GM19023 (cell line): ENCODE data around the gene ALDH8A1.

Experiments used
- ATAC-seq: cut with Tn5 transposase; IDR thresholded peaks from one replicate; pipeline ENCODE4 v1.9.1; 2021; ENCODE audit warnings: mild to moderate bottlenecking, moderate library complexity; ENCODE audit not compliant: unreplicated experiment

Gene ALDH8A1

GRCh38 chr6:134951494-134952263 lies 1.8 kb upstream of the ALDH8A1 start:
- no peak for ATAC-seq

DNA sequence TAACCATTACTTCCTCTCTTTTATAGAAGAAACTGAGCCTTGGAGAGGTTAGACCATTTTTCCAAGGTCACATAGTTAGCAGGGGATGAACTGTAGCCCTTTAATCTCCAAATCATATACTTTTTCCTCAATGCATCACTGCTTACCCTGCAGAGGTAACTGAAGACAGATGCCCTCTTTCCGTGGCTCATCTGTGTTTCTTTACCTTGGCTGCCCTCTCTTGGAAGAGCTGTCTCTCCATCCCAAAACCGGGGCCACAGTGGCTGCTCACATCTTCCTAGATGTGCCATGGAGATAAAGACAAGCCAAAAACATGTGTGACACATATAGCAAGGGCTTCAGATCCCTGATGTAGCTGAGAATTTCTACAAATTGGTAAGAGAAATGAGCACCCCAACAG lies 581 bp upstream of the ALDH8A1 start:
- no peak for ATAC-seq

DNA sequence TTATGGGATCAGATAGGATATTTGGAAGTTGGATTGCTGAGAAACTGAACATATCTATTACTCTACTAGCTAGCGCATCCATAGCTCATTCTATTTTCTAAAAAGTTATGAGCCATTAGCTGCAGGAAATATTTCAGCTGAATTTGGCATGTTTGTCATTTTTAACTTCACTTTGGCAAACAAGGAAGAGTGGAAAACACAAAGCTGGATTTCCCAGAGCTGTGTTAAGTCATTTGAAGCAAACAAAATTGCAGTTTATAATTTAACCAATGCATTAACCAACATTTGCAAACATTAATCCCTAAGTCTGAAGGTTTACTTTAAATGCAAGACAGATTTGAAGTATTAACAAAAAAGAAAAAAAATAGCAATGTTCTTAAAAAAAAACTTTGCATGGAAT lies 1.2 kb downstream of the ALDH8A1 start:
- ATAC-seq = no peak

DNA sequence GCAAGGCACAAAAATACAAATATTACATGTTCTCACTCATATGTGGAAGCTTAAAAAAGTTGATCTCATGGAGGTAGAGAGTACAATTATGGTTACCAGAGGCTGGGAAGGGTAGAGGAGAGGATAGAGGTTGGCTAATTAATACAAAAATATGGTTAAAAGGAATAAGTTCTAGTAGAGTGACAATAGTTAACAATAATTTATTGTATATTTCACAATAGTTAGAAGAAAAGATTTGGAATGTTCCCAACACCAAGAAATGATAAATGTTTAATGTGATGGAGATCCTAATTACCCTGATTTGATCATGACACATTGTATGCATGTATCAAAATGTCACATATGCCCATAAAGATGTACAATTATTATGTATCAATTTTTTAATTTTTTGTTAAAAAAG lies 1.8 kb downstream of the ALDH8A1 start:
- no peak for ATAC-seq

- ATAC-seq = no peak
These were observed 4.9 kb downstream of the ALDH8A1 start for GRCh38 chr6:134945045-134945444.

- ATAC-seq = no peak
These were observed 6.3 kb downstream of the ALDH8A1 start for GRCh38 chr6:134943522-134944111.

- no peak for ATAC-seq
These were observed 11.0 kb downstream of the ALDH8A1 start for GRCh38 chr6:134938896-134939295.

GRCh38 chr6:134937426-134937825 lies 12.5 kb downstream of the ALDH8A1 start:
- no peak for ATAC-seq

GRCh38 chr6:134936931-134937330 lies 13.0 kb downstream of the ALDH8A1 start:
- no peak for ATAC-seq

DNA sequence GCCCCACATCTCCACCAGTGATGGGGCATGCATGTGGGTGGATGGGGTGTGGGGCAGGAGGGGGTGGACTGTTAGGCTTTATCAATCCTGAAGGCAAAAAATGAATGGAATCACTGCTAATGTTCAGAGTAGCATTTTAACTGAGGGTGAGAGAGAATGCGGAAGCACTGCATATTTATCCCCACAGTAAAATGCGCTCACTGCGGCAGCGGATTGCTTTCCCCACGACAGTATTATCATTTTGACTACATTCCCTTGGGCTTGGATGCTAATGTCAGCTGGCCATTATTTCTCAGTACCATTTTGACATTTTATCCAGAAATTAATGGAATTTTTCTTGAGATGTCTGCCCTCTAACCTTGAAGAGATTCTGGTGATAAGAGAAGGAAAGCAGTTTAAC lies 13.4 kb downstream of the ALDH8A1 start:
- ATAC-seq = no peak

DNA sequence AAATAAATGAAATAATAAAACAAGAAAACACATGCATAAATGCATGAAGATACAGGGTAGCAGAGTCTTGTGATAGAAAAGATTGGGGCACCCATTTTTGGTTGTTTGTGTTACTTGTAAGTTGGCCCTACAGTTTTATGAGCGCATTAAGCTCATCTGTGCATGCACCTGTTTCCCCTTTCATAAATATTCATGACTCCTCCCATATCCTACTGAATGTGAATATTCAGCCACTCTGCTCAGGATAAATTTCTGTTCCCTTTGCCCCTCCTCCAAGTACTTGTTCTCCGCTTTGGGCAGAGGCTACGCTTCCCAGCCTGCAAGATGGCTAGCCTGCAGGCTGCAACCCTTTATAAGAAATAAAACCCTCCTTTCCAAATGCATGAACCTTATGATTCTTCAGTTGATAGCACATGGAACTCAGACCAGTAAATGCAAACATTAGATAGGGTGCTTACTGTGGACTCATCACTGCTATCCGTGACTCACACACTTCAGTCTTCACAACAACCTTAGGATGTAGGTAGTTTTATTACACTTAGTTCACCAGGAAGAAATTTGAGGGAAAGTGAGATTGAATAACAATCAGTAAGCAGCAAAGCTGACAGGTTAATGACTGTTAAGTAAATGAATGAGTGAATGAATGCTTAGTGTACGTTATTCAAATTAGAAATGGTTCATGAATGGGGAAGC lies 15.0 kb downstream of the ALDH8A1 start:
- ATAC-seq = no peak

DNA sequence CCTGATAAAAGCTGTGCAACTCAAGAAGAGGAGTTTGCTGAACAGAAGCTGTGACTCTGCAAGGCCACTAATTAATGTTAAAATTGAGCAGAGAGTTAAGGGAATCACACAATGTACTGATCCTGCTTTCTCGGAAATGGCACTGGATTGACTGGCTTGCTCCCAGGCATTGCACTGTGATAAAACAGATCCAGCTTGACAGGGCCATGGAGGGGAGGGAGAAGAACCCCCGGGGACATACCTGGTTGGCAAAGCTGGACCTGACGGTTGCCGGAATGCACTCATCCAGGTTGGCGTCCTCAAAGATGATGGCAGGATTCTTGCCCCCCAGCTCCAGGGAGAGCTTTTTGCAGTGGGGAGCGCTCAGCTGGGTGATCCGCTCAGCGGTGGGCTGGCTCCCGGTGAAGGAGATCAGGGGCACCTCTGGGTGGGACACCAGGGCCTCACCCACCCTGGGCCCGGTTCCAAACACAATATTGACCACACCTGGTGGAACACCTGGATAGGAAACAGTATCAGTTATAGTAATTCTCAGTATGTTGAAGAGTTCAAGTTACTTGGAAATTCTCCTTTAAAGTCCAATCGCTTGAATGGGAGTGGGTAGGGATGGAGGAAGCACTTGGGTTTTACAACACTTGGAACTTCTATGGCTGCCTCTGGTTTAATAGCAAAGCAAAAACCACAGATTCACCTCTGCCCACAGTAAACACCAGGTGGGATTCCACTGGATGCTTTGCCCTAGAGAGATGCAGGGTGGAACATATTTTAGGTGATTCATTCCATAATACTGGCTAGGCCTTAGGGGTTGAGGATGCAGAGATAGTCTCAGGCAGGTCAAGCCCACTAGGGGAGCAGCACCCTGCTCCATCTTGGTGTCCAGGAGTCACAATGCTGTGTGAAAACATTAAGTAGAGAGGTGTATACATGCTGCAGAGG lies 17.1 kb downstream of the ALDH8A1 start:
- ATAC-seq = no peak

- no peak for ATAC-seq
These were observed 17.8 kb downstream of the ALDH8A1 start for GRCh38 chr6:134932098-134932497.

GRCh38 chr6:134930463-134930862 lies 19.4 kb downstream of the ALDH8A1 start:
- no peak for ATAC-seq

DNA sequence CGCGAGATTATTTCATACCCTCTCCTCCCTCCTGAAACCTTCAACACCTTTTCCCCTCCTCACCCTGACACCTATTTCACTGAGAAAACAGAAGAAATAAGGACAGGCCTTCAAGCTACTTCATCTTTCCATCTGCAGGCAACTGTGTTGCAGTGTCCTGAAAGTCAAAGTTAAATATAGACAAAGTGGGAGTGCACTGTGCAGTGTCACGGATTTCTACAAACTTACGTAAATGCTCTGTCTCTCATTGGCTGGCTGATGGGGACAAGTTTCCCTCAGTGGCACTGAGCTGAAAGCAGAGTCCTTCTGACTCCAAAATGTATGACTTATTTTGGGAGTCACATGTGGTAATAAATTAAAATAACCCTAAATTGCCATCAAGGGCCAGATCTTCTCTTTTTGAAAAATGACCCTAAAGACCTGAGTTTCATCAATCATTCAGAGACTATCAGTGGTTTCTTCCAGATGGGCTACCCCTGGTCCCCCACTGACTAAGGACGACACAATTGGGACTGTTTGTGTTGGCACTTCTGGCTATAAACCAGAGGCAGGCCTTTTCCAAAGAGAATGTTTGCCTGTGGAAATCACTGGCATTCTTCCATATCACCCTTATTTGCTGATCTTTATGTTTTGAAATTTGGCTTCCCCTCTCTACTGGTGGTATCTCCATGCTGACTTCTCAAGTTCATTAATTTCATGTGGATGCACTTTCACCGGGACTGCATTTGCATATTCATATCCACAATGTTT lies 21.6 kb downstream of the ALDH8A1 start:
- no peak for ATAC-seq

GRCh38 chr6:134925800-134926199 lies 24.1 kb downstream of the ALDH8A1 start:
- ATAC-seq = no peak

GRCh38 chr6:134921721-134922261 lies 28.1 kb downstream of the ALDH8A1 start:
- ATAC-seq = no peak

GRCh38 chr6:134921276-134921675 lies 28.6 kb downstream of the ALDH8A1 start:
- no peak for ATAC-seq

GRCh38 chr6:134920422-134920821 lies 29.5 kb downstream of the ALDH8A1 start:
- no peak for ATAC-seq

DNA sequence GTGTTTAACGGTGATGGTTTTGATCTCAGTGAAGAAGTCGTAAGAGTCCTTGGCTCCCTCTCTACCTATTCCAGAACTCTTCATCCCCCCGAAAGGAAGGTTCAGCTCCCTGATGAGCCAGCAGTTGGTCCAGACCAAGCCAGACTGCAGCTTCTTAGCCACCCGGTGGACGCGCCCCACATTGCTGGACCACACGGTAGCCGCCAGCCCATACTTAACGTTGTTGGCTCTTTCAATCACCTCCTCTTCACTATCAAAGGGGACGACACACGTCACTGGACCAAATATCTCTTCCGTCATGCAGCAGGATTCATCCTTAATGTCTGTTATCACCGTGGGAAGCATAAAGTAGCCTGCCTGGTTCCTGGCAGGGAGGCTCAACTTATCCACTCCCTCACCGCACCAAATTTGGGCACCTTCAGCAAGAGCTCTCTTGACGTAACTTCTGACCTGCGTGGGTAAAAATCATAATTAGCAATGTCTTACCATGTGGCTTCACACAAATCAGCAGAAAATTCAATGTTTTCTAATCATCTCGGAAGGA lies 31.4 kb downstream of the ALDH8A1 start:
- no peak for ATAC-seq
